SKM-1 (cell line): ENCODE results near the gene EXOC3L4.
"Not testable (repeated sequence)": the region's sequence is repeated elsewhere in the genome, so short reads cannot be mapped to it uniquely, and the experiment has no call there.

ENCODE experiments used
- DNase-seq: peaks from one replicate; lab custom pipeline; 2025; ENCODE audit not compliant: unreplicated experiment; lab: John Stamatoyannopoulos, UW

EXOC3L4 gene

DNA sequence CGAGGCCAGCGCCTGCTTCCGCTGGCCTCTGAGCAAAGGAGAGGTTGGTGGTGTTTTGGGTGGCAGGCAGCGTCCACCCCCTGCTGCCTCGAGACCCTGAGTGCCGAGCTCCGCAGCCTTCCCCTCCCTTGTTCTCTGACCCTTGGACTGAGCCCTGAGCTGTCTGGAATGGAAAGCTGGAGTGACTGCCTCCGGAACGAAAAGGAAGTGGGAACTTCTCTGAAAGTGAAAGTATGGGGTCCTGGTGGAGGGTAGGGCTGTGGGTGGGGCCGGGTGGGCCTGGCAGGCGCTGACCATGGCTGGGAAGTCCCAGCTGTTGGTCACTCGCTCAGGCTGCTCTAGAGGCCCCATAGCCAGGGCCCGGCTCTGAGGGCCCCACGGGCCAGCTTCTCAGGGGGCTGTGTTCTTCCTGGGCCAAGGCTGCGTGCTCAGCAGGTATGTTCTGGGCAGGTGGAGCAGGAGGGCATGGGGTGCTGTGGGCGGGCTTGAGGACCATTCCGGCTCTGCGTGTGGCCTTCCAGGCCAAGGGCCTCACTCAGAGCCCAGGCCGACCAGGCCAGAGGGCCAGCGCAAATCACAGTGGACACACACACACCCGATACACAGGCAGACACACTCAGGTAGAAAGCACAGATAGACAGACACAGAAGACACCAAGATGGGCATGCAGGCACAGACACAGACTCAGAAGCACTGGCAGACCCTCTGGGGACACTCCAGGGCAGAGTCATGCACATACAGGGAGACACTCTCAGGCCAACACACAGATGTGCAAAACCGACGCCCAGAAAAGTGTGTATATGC, at the start of gene EXOC3L4:
Gene EXOC3L4, plus strand, starts transcription at position 320 of the 804 bp plus-strand sequence. CDS start 5,495 bp downstream, outside the sequence.
- DNase-seq: no peak

DNA sequence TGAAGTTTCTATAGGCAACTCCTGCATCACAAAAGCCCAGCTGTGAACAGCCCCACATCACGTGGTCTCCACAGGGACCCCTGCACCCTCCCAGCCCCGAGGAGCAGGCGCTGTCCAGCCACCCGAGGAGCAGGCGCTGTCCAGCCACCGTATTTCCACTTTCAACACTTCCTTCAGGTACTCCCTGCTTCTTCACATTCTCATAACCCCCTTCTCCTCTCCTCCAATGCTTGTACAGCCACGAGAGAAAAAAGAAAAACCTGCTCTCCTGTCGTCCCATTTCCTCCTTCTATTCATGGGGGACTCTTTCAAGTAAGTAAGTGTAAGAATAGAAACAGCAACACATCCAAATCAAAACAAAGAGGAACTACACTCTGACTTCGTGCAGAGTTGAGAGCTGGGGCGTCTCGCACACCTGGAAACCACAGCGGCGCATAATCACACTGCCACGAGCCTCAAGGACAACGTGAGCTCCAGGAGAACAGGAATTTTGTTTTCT, 49.1 kb upstream of the EXOC3L4 start:
- no peak for DNase-seq

DNA sequence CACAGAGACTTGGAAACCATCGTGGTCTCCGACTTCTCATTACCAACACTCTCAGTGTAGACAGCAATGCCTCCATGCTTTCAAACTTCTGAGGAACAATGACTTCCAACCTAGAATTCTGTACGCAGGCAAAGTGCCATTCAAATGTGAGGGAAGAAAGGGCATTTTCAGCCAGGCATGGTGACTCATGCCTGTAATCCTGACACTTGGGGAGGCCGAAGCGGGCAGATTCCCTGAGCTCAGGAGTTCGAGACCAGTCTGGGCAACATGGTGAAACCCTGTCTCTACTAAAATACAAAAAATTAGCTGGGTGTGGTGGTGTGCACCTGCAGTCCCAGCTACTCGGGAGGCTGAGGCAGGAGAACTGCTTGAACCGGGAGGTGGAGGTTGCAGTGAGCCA, 47.1 kb upstream of the EXOC3L4 start:
- DNase-seq: not testable (repeated sequence)

DNA sequence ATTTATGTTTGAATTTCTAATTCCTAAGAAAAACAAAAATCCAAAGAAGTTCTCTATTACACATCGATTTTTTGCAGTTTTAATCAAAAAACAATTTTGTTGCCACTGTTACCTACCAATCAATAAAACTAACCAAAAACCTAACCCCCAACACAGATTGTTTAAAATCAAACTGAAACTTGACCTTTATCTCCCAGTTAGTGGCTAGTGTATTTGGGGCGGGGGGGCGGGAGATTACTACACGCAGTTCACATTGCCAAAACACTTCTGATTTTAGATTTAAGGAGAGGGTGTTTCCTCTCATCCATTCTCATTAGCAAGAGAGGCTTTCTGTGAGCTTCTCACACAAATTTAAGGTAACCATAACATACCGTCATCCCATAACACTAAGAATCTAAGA, 43.6 kb upstream of the EXOC3L4 start:
- DNase-seq: no peak

DNA sequence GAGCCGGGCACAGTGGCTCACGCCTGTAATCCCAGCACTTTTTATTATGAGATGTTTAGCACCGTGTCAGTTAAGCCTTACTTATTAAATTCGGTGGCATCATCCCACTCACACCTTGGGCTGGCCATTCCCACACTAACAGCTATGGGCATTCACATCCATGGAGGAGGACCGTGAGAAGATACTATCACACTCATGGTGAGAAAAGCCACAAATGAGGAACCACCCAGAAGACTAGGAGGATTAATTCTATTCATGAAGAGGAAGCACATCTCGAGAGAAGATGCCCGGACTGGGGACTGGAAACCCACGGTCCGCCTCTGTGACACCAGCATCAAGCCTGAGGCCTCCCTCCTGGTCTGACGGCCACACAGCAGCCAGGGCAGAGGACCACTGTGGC, 42.1 kb upstream of the EXOC3L4 start:
- peak; percentile 6 for DNase-seq

DNA sequence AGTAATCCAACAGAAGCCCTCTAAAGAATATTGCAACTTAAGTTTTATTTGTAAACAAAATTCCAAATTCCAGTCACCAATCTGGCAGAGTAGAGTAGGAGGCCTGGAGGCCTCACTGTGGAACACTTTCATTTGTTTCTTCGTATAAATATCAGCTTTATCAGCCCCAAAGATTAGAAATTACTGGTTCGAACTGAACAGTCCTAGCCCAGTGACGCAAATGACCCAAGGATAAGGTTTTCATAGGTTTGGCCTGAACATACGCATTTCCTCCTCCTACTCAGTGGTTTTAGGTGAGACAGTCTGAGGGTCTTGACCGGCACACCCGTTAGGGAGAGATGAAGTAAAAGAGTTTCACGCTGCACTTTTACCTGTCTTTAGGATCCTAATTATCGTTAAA, 38.8 kb upstream of the EXOC3L4 start:
- DNase-seq: no peak

DNA sequence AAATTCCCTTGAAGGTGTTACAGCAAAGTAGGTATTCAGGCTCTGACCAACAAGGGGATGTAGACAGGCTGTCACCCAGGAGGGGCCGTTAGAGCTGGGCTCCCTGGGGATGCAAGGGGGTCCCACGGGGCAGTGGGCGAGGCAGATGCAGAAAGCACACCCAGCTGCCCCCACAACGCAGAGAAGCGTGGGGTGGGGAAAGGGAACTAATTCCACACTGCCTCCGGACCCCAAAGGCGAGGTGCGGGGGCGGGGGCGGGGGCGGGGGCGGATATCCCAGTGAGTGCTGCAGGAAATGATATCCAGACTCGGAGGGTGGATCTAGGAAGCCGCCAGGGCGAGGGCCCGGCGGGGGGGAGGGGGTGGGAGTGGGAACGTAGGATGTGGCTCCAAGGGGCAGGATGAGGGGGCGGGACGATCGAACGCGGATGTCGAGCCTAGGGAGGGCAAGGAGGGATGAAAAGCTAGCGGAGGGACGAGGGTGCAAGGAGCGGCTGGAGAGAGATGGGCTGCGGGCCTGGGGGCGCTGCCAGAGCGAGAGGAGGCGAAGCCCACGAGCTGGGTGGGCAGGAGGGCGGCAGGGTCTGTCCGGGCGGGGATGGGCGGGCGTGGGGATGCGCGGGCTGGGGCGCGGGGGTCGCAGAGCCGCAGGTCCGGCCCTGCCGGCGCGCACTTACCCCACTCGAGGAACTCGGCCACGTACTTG, 38.0 kb upstream of the EXOC3L4 start:
- no peak for DNase-seq

DNA sequence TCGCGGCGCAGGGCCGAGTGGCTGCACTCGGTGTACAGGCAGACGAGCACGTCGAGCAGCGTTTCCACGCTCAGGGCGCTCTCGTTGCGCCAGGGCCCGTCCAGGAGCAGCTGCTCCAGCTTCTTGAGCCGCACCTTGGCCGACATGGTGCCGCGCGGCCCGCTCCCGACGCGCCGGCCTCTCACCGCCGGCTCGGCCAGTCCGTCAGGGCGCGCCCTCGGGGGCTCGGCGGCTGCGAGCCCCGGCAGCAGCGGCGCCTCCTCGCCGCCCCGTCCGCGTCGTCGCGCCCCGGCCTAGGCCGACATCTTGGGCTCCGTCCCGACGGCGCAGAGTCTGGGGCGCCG, 37.5 kb upstream of the EXOC3L4 start:
- DNase-seq: no peak

DNA sequence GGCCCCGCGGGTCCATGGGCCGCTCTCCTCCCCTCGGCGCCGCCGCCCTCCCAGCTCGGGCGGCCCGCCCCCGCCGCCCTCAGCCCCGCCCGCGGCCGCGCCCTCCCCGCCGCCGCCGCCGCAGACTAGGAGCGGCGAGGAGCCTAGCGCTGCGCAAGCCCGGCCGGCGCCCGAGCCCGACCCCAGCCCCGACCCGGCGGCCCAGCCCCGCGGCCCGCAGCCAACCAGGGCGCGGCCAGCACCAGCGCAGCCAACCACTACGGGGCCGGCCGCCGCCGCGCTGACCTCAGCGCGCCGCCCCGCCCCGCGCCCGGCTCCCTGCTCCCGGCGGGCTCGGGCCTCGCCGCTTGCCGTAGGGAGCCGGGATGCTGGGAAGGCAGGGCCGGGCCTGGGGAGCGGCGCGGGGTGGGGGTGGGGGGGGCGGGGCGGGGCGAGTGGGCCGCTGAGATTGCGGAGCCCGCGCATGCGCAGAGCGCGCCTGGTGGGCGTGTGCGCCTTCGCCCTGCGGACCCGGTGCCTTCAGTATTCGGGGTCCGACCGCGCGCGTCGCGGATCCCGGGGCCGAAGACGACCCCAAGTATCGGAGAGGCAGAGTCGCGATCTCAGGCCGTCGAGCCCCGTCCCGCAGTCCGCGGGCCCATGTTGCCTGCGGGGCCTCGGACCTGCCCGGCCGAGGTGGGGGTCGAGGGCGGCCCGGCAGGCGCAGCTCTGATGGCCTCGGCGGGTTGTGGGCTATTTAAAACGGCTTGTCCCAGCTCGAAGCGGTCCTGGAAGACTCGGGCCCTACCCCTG, 37.0 kb upstream of the EXOC3L4 start, which contains the start of gene CDC42BPB:
Gene CDC42BPB, minus strand, starts transcription at position 178 of the 792 bp plus-strand sequence. CDS start 376 bp downstream, outside the sequence.
- no peak for DNase-seq

DNA sequence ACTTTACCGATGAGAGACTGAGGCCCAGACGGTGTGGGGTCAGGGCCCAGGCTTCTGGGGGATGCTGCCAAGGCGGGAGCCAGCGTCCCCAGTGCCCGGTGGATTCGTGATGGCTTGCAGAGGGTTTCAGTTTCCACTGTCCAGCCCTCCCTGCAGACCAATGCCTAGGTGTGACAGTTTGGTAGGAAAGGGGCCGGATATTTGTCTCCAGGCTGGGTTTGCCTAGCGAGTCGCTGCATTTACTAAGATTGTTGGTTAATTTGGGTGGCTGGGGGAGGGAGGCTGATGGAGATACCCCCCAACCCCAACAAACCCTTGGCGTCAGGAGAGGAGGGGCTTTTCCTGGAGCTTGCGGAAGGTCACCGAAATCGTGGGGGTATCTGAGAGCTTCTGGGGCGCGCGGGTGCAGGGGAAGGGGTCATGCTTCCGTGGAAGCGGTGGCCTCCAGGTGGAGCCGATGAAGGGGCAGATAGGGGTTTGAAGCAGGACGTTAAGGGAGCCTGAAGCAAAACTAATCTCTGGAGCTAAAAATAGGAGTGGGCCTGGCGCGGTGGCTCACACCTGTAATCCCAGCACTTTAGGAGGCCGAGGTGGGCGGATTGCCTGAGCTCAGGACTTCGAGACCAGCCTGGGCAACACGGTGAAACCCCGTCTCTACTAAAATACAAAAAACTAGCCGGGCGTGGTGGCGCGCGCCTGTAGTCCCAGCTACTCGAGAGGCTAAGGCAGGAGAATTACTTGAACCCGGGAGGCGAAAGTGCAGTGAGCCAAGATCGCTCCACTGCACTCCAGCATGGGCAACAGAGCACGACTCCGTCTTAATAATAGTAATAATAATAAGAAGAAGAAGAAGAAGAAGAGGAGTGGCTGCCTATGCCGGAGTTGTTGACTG, 36.1 kb upstream of the EXOC3L4 start:
- DNase-seq: no peak

DNA sequence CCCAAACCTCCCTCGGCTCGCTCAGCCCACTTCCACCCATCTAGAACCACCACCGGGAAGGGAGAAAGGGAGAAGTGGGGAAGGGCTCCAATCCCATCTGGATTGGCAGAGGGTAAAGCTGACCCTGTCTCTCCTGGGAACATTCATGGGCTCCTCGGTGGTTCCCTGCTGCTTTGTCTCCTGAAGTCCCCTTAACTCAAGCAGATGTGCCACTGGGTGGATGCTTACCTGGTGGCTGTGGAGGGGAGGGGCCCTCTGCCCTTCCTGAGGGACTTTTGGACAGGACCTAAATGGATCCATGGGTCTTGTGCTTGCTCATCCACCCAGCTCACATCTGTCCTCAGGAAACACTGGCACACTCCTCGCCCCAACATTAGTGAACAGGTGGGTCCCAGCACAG, 35.0 kb upstream of the EXOC3L4 start:
- DNase-seq: no peak

DNA sequence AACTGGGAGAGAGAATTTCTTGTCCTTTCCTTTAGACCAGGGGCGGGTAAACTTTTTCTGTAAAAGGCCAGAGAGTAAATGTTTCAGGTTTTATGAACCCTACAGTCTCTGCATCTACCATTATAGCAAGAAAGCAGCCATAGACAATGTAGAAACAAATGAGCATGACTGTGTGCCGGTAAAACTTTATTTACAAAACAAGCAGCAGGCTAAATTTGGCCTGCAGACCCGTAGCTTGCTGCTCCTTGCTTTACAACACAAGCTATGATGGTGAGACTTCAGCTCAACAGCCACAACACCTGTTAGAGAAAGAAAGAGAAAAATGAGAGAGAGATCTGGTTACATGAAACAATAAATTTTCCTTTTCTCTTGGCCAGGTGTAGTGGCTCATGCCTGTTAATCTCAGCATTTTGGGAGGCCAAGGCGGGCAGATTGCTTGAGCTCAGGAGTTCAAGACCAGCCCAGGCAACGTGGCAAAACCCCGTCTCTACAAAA, 33.0 kb upstream of the EXOC3L4 start:
- no peak for DNase-seq

DNA sequence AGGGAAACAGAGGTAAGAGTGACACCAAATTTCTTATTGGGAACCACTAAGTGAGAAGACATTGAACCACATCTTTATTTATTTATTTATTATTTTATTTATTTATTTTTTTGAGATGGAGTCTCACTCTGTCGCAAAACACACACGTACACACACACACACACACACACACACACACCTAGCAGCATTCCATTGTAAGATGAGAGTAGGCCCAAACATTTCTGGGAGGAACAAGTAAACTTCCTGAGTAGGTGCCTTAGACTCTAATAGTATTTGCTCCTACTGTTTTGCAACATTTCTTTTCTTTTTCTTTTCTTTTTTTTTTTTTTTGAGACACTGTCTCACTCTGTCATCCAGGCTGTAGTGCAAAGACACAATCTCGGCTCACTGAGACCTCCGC, 30.1 kb upstream of the EXOC3L4 start:
- DNase-seq: no peak

DNA sequence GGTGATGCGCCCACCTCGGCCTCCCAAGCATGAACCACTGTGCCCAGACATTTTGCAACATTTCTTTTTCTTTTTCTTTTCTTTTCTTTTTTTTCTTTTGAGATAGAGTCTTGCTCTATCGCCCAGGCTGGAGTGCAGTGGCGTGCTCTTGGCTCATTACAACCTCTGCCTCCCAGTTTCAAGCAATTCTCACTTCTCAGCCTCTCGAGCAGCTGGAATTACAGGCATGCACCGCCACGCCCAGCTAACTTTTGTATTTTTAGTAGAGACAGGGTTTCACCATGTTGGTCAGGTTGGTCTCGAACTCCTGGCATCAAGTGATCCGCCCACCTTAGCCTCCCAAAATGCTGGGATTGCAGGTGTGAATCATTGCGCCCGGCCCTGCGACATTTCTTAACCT, 29.5 kb upstream of the EXOC3L4 start:
- no peak for DNase-seq

DNA sequence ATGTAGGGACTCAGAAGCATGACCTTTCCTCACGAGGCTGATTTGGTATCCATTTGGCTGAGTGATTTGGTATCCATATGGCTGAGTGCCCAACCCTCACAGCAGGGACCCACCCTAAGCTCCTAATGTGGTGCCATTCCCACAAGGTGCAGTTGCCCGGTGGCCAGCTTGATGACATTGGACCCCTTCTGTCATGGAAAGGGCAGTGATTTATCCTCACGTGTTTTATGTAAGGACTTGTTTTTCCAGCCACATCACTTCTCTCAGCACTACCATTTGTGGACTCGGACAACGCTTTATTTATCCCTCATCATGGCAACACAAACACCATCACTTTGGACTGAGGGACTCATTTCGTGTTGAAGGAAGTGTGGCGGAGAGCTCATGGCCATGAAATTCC, 28.7 kb upstream of the EXOC3L4 start:
- DNase-seq: no peak

DNA sequence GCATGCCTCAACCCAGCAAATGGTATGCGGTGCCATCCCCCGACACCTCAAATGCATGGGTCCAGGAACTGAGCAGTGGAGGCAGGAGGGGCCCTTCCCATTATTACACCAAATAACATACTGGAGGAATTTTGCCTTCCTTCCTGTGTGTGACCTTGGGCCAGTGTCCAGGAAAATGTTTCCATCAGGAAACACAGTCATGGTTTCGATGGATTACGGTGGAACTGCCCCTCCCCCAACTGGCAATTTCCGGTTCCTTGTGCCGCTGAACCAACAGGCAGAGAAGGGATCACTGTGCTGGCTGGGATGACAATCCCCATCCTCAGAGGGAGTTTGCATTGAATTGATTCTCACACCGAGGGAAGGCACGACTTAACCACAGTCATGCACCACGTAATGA, 28.1 kb upstream of the EXOC3L4 start:
- no peak for DNase-seq

DNA sequence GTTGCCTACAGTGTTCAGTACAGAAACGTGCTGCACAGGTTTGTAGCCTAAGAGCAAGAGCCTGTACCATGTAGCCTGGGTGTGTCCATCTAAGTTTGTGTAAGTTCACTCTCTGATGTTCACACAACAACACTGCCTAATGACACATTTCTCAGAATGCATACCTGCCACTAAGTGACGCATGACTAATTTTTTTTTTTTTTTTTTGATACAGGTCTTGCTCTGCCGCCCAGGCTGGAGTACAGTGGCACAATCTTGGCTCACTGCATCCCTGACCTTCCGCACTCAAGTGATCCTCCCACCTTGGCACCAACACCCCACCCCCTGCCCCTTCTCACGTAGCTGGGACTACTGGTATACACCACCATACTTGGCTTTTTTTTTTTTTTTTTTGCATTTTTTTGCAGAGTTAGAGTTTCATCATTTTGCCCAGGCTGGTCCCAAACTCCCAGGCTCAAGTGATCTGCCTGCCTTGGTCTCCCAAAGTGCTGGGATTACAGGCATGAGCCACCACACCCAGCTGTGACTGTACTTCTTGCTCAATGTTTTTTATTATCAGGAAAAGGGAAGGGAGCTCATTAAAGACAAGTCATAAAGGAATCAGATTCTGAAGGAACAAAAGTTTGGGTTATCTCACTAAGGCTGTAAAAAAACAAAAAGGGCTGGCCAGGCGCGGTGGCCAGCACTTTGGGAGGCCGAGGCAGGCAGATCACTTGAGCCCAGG, 27.1 kb upstream of the EXOC3L4 start:
- no peak for DNase-seq

DNA sequence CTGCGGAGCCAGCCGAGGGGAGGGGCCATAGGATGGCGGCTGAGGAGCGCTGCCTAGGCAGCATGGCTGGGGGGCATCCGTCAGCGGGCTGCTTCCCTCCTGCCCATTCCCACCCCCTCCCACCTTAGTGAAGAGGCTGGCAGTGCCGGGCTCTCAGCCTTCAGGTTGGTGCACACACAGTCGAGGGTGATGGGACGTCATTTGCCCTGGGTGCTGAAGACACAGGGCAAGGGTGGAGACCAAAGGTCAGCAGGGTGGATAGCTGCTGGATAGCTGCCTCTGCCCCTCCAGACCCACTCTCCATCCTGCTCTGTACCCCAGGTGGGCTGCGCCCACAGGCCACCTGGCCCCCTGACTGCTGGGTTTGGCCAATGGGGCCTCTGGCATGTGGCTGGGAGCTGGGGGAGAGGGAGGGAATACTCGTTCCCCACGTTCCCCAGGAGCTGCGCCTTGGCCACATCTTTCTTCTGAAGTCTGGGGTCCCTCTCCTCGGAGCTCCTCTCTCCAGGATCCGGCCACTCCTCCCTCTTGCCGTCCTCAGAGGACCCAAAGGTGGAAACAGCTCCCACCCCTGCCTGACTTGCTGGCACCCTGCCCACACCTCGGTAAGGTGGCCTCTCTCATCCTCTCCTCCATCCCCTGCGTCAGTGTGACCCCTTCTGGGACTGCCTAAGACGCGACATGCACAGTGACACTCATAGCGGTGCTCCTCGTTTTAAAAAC, 26.0 kb upstream of the EXOC3L4 start:
- DNase-seq: no peak

DNA sequence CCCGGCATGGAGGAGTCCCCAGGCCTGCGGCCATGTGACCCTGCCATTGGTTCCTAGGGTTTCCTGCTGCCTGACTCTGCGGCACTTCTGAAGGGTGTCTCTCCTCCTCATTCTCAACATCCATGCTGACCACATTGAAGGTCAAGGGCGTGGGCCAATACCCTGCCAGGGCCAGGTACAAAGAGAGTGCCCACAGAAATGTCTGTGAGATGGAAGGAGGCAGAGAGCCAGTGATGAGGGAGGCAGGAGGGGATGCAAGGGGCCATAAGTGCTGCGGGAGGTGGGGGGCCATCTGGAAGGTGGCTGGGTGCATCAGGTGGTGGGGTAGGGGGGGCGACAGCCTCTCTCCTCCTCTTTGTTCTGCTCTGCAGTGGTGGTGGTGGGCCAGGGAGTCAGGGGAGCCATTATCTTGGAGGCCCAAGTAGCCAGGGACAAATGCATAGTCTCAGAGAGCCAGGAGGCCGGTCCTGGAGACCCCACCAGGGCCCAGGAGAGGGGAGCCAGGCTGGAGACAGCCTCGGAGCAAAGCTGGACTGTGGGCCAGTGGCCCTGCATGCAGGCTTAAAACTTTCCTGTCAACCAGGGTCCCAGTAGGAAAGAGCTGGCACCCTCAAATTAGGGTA, 24.2 kb upstream of the EXOC3L4 start:
- no peak for DNase-seq
